ENCODE results near the gene CPB2.

The CPB2 gene

GRCh38 chr13:46097015-46097414, 7.8 kb downstream of the CPB2 start:
- DNase-seq = no peak

GRCh38 chr13:46094478-46094877, 10.4 kb downstream of the CPB2 start:
- no peak for DNase-seq

GRCh38 chr13:46088821-46089562, 15.8 kb downstream of the CPB2 start:
- no peak for DNase-seq

- DNase-seq = no peak
Measured at GRCh38 chr13:46087481-46087880, 17.4 kb downstream of the CPB2 start.

GRCh38 chr13:46086985-46087384, 17.8 kb downstream of the CPB2 start:
- no peak for DNase-seq

- DNase-seq = no peak
Measured at GRCh38 chr13:46086421-46086922, 18.4 kb downstream of the CPB2 start.

GRCh38 chr13:46085737-46086136, 19.1 kb downstream of the CPB2 start:
- no peak for DNase-seq

- no peak for DNase-seq
Measured at GRCh38 chr13:46082324-46082723, 22.5 kb downstream of the CPB2 start.

- DNase-seq = no peak
Measured at GRCh38 chr13:46079770-46080169, 25.1 kb downstream of the CPB2 start.

- DNase-seq = no peak
Measured at GRCh38 chr13:46077265-46077664, 27.6 kb downstream of the CPB2 start.

GRCh38 chr13:46076827-46077226, 28.0 kb downstream of the CPB2 start:
- DNase-seq = no peak

- DNase-seq = no peak
Measured at GRCh38 chr13:46075811-46076210, 29.0 kb downstream of the CPB2 start.

GRCh38 chr13:46071590-46072249, 33.1 kb downstream of the CPB2 start:
- DNase-seq = no peak

GRCh38 chr13:46063292-46063691, 41.5 kb downstream of the CPB2 start:
- no peak for DNase-seq

GRCh38 chr13:46062185-46062584, 42.6 kb downstream of the CPB2 start:
- DNase-seq = no peak

- DNase-seq = no peak
Measured at GRCh38 chr13:46059405-46059804, 45.4 kb downstream of the CPB2 start.

GRCh38 chr13:46058268-46058667, 46.6 kb downstream of the CPB2 start:
- no peak for DNase-seq

- no peak for DNase-seq
Measured at GRCh38 chr13:46057256-46058015, 47.4 kb downstream of the CPB2 start.

- no peak for DNase-seq
Measured at GRCh38 chr13:46053162-46054012, 51.4 kb downstream of the CPB2 start.

- peak; percentile 96 for DNase-seq
Measured at GRCh38 chr13:46052319-46053161, 52.3 kb downstream of the CPB2 start, which contains the start of gene ZC3H13. Gene ZC3H13 (minus strand): TSS chr13:46052746. CDS start chr13:46045507, 7,239 bp downstream.

GRCh38 chr13:46051968-46052318, 52.9 kb downstream of the CPB2 start:
- DNase-seq = peak; percentile 4

GRCh38 chr13:46050771-46051170, 54.1 kb downstream of the CPB2 start:
- no peak for DNase-seq

Measured in activated CD4-positive, alpha-beta T cell treated with anti-CD3 and anti-CD28 coated beads, Interleukin-10, Interleukin-2, amounts not matched to agents 100 ng/mL and 50 ng/mL, durations not matched to agents 16 hours and 8 hours (primary cell).